DND-41 (cell line): ENCODE data around the gene SLC35F4.

Experiments used
- EZH2 ChIP-seq: IDR thresholded peaks from 3 replicates; pipeline ENCODE4 v1.6.1; 2012; ENCODE audit warnings: borderline replicate concordance, low read depth, mild to moderate bottlenecking, moderate library complexity, low read length, inconsistent platforms; ENCODE audit not compliant: severe bottlenecking
- TF ChIP-seq, protein P1 (sequence below): IDR thresholded peaks from 2 replicates; pipeline ENCODE4 v1.5.1; 2012; ENCODE audit warnings: borderline replicate concordance, low read length, moderate library complexity, mild to moderate bottlenecking; ENCODE audit not compliant: poor library complexity, severe bottlenecking; ENCODE audit errors: extremely low read depth

GRCh38 chr14:57771801-57772200, 94.1 kb downstream of the SLC35F4 start:
- TF ChIP-seq EZH2 = no peak
- TF ChIP-seq, protein P1, sequence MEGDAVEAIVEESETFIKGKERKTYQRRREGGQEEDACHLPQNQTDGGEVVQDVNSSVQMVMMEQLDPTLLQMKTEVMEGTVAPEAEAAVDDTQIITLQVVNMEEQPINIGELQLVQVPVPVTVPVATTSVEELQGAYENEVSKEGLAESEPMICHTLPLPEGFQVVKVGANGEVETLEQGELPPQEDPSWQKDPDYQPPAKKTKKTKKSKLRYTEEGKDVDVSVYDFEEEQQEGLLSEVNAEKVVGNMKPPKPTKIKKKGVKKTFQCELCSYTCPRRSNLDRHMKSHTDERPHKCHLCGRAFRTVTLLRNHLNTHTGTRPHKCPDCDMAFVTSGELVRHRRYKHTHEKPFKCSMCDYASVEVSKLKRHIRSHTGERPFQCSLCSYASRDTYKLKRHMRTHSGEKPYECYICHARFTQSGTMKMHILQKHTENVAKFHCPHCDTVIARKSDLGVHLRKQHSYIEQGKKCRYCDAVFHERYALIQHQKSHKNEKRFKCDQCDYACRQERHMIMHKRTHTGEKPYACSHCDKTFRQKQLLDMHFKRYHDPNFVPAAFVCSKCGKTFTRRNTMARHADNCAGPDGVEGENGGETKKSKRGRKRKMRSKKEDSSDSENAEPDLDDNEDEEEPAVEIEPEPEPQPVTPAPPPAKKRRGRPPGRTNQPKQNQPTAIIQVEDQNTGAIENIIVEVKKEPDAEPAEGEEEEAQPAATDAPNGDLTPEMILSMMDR = no peak
